Esophagus squamous epithelium (tissue), 5 donors: ENCODE measurements around the gene NXPE3. TPM values are rescaled to one million over a fixed set of nuclear protein-coding genes. Genes with fewer than 3 reads are reported as not detected.

ENCODE experiments used
- DNase-seq: peaks from one replicate; lab custom pipeline; 2025; lab: John Stamatoyannopoulos, UW
- H3K27ac ChIP-seq, 4 donors: fragments of 200-600 bp; sonication (generic); one replicate each; pipeline ENCODE4 v1.5.1; 2016 to 2019; ENCODE audit warnings: mild to moderate bottlenecking in 1 of 4
- H3K27me3 ChIP-seq, 4 donors: fragments of 200-600 bp; sonication (generic); 1 replicate in 3 of 4; 2 replicates in 1 of 4; pipeline versions ENCODE4 v1.5.1 to v1.6.0; 2017 to 2021; ENCODE audit warnings: antibody characterized with exemption in 1 of 4
- H3K36me3 ChIP-seq, 3 donors: fragments of 200-600 bp; sonication (generic); one replicate each; pipeline ENCODE4 v1.5.1; 2016 to 2019
- H3K4me1 ChIP-seq, 3 donors: fragments of 200-600 bp; sonication (generic); one replicate each; pipeline ENCODE4 v1.5.1; 2017 to 2019
- H3K4me3 ChIP-seq, 4 donors: fragments of 200-600 bp; sonication (generic); 1 replicate in 3 of 4; 2 replicates in 1 of 4; pipeline ENCODE4 v1.5.1; 2016 to 2019; ENCODE audit warnings: mild to moderate bottlenecking in 2 of 4, moderate library complexity in 1 of 4
- H3K9me3 ChIP-seq, 3 donors: fragments of 200-600 bp; sonication (generic); one replicate each; pipeline ENCODE4 v1.5.1; 2016 to 2019
- CTCF ChIP-seq, 6 experiments: fragments of 450-650 bp in 4 of 6; fragments of 200-600 bp in 2 of 6; sonication (generic) in 2 of 6; IDR thresholded peaks; one replicate each; pipeline ENCODE4 v1.5.1; 2016 to 2019; ENCODE audit warnings: antibody characterized with exemption in 6 of 6, mild to moderate bottlenecking in 4 of 6, moderate library complexity in 4 of 6
- POLR2A ChIP-seq, 4 donors: fragments of 450-650 bp; IDR thresholded peaks; one replicate each; pipeline ENCODE4 v1.6.1; 2017; ENCODE audit warnings: antibody characterized with exemption in 4 of 4, mild to moderate bottlenecking in 4 of 4, moderate library complexity in 3 of 4
- WGBS, 2 donors: methylation state at CpG; one replicate each; pipeline ENCODE4 v1.1.5; 2018; 5-methylcytosine and 5-hydroxymethylcytosine counted together
- intact Hi-C: fragments of 100-400 bp; cut with DNase I; formaldehyde crosslinking; loops from one replicate; pipeline ENCODE4 v1.15.0; 2022
- total RNA-seq, 4 donors: library from RNA; depleted of rRNA; stranded (reverse); fragments of >200 nt; gene quantifications; one replicate each; pipeline ENCODE4 v1.1.0, GENCODE V29; 2016
- donor health status: DM: yes; HTN: yes; CAD: no.

The NXPE3 gene
- total RNA-seq, 4 donors from 2014 or later = 1.1 to 6.5 (median 2.5) TPM

- H3K4me3 ChIP-seq = no peak overlapping the region
- peaks cover 0 to 23% (median 2%) of the 10 kb centered on the region in 3 donors for H3K4me1 ChIP-seq
- peaks cover 0 to 16% (median 0%) of the 10 kb centered on the region in 3 donors for H3K36me3 ChIP-seq
- DNase-seq = no peak
- intact Hi-C loops = no loop called here
- 61 to 76% methylated on average over 3 of the region's 3 CpGs for WGBS, 2 donors
- TF ChIP-seq POLR2A (IDR thresholded peaks at IDR 0.05) (no peak), CTCF (IDR thresholded peaks at IDR 0.05) (no peak)
- H3K9me3 ChIP-seq = no peaks in the 10 kb centered on the region
- no peak overlapping the region for H3K27ac ChIP-seq
- H3K27me3 ChIP-seq = no peaks in the 10 kb centered on the region
Measured at GRCh38 chr3:101814835-101815234, 35.8 kb downstream of the NXPE3 start.

- TF ChIP-seq CTCF (IDR thresholded peaks at IDR 0.05) (no peak), POLR2A (IDR thresholded peaks at IDR 0.05) (no peak)
- Histone ChIP-seq H3K4me3 (no peak overlapping the region), H3K9me3 (no peaks in the 10 kb centered on the region), H3K4me1 (peaks cover 0 to 19% (median 0%) of the 10 kb centered on the region in 3 donors), H3K27ac (no peak overlapping the region), H3K27me3 (no peaks in the 10 kb centered on the region), H3K36me3 (peaks cover 0 to 18% (median 0%) of the 10 kb centered on the region in 3 donors)
- intact Hi-C loops = no loop called here
- WGBS, 2 donors = 62 to 67% methylated on average over 4 of the region's 4 CpGs
- DNase-seq = no peak
Measured at GRCh38 chr3:101816215-101817149, 37.5 kb downstream of the NXPE3 start.

GRCh38 chr3:101817992-101818391 is 39.0 kb downstream of the NXPE3 start:
- Histone ChIP-seq H3K4me1 (peaks cover 0 to 19% (median 0%) of the 10 kb centered on the region in 3 donors), H3K4me3 (no peak overlapping the region), H3K36me3 (peaks cover 0 to 23% (median 0%) of the 10 kb centered on the region in 3 donors), H3K9me3 (no peaks in the 10 kb centered on the region), H3K27ac (no peak overlapping the region), H3K27me3 (no peaks in the 10 kb centered on the region)
- no peak for TF ChIP-seq CTCF (IDR thresholded peaks at IDR 0.05)
- TF ChIP-seq POLR2A (IDR thresholded peaks at IDR 0.05) = no peak
- intact Hi-C loops = no loop called here
- DNase-seq = no peak
- WGBS, 2 donors = 89 to 90% methylated on average over 5 of the region's 5 CpGs

GRCh38 chr3:101819649-101820206 is 40.7 kb downstream of the NXPE3 start:
- H3K27me3 ChIP-seq = no peaks in the 10 kb centered on the region
- WGBS, 2 donors = 80 to 84% methylated on average over 2 of the region's 2 CpGs
- TF ChIP-seq CTCF (IDR thresholded peaks at IDR 0.05) = no peak
- intact Hi-C loops = no loop called here
- no peak overlapping the region for H3K27ac ChIP-seq
- no peak overlapping the region for H3K4me3 ChIP-seq
- H3K4me1 ChIP-seq = peaks cover 0 to 14% (median 0%) of the 10 kb centered on the region in 3 donors
- H3K9me3 ChIP-seq = no peaks in the 10 kb centered on the region
- H3K36me3 ChIP-seq = peaks cover 0 to 23% (median 0%) of the 10 kb centered on the region in 3 donors
- no peak for DNase-seq

- TF ChIP-seq POLR2A (IDR thresholded peaks at IDR 0.05) (no peak), CTCF (IDR thresholded peaks at IDR 0.05) (no peak)
- no peak for DNase-seq
- H3K27me3 ChIP-seq = no peaks in the 10 kb centered on the region
Measured at GRCh38 chr3:101821503-101821902, 42.5 kb downstream of the NXPE3 start.

More at GRCh38 chr3:101821503-101821902, 42.5 kb downstream of the NXPE3 start:
- intact Hi-C loops = no loop called here
- Histone ChIP-seq H3K27ac (no peak overlapping the region), H3K9me3 (no peaks in the 10 kb centered on the region), H3K36me3 (peaks cover 0 to 22% (median 0%) of the 10 kb centered on the region in 3 donors), H3K4me3 (no peak overlapping the region), H3K4me1 (peaks cover 6 to 21% (median 8%) of the 10 kb centered on the region in 3 donors)
- 96% methylated on average over 2 to 16 of the region's 19 CpGs for WGBS, 2 donors
